Activated CD8-positive, alpha-beta memory T cell treated with anti-CD3 and anti-CD28 coated beads, Interleukin-2, amount 50 U/mL, for 4 hours (primary cell): Measurements from ENCODE around the gene ARL2.

Experiments used
- DNase-seq: peaks from one replicate; pipeline ENCODE4 v3.0.0-alpha.2; 2020

Gene ARL2

GRCh38 chr11:65051398-65051858, 37.5 kb downstream of the ARL2 start:
- DNase-seq = no peak

- DNase-seq = no peak
These were observed 40.0 kb downstream of the ARL2 start for GRCh38 chr11:65053827-65054508.

GRCh38 chr11:65055538-65055937, 41.6 kb downstream of the ARL2 start:
- DNase-seq = no peak

- DNase-seq = no peak
These were observed 43.0 kb downstream of the ARL2 start for GRCh38 chr11:65056999-65057398.

- DNase-seq = no peak
These were observed 43.6 kb downstream of the ARL2 start for GRCh38 chr11:65057526-65057925.

GRCh38 chr11:65058012-65058411, 44.1 kb downstream of the ARL2 start:
- no peak for DNase-seq

GRCh38 chr11:65058419-65059054, 44.6 kb downstream of the ARL2 start, which contains the start of gene NAALADL1:
TSS of gene NAALADL1 (minus strand) at chr11:65058553. CDS start at chr11:65058521, 32 bp downstream.
- no peak for DNase-seq

GRCh38 chr11:65059523-65059922, 45.6 kb downstream of the ARL2 start:
- no peak for DNase-seq

GRCh38 chr11:65059959-65060824, 46.2 kb downstream of the ARL2 start:
- no peak for DNase-seq

GRCh38 chr11:65060913-65061408, 47.0 kb downstream of the ARL2 start:
- no peak for DNase-seq

- no peak for DNase-seq
These were observed 49.6 kb downstream of the ARL2 start for GRCh38 chr11:65063532-65063931.

GRCh38 chr11:65064847-65065240, 50.9 kb downstream of the ARL2 start:
- no peak for DNase-seq

GRCh38 chr11:65065851-65066250, 51.9 kb downstream of the ARL2 start:
- DNase-seq = no peak

GRCh38 chr11:65066315-65066714, 52.4 kb downstream of the ARL2 start:
- no peak for DNase-seq

- DNase-seq = no peak
These were observed 52.9 kb downstream of the ARL2 start for GRCh38 chr11:65066805-65067291.

- no peak for DNase-seq
These were observed 53.5 kb downstream of the ARL2 start for GRCh38 chr11:65067446-65067845.

- no peak for DNase-seq
These were observed 55.3 kb downstream of the ARL2 start for GRCh38 chr11:65069217-65069616.
